ENCODE data around the gene SAMD7. TPM values are rescaled to one million over a fixed set of nuclear protein-coding genes. Genes with fewer than 3 reads are reported as not detected.

SAMD7 gene, protein sequence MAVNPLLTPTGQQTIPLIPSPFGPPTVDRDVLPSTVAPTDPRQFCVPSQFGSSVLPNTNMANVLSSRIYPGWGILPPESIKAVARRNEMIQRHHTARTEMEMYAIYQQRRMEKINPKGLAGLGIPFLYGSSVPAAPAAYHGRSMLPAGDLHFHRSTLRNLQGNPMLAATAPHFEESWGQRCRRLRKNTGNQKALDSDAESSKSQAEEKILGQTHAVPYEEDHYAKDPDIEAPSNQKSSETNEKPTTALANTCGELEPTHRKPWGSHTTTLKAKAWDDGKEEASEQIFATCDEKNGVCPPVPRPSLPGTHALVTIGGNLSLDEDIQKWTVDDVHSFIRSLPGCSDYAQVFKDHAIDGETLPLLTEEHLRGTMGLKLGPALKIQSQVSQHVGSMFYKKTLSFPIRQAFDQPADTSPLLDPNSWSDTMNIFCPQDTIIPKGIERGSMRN
- not detected in 2 replicates for total RNA-seq

DNA sequence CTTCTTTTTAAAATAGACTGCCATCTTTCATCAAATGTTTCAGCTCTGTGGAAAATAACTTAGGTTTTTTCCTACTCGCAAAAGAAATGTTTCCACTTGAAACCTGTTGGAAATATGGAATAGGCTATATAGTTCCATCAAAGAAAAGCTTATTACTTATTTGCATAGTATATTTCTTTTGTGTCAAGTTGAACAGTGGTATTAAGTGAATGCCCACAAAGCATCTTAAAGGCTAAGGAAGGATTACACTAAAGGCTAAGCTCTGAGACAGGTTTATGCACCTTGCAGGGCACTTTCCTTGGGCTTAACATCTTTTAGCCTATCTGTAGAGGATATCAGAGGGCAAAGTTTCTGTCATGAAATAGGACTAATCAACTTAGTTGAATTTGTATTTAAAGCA, at the start of gene SAMD7:
Gene SAMD7 (plus strand): TSS at position 301 of the 400 bp plus-strand sequence. CDS start 7,927 bp downstream, outside the sequence.

DNA sequence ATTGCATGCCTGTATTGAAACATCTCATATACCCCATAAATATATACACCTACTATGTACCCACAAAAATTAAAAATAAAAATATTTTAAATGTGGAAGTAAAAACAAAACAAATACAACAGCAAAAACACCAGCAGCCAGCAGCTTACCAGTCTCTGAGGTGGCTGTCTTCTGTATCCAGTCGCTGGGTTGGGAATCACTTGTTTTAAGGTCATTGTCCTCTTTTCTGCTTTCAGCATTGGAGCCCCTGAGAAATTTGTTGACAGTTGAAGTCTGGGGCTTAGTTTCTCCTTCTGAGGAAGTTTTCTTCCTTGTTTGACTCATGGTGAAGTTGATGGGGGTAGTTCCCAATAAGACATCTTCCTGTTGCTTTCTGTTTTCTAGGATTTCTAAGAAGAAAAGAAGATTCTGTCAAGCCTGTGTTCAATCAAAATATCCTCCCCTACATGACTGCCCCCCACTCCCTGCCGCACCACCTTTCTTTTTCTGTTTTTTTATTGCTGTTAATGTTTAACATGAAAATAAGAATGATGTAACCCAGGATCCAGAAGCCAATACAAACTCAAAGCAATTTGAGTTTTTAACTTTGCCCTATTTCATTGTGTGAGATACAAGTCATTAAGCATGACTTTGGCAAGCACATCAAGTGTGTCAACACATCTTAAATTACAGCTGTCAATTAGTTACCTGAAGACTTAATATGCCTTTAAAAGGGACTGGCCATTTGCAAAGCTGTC, 41.7 kb upstream of the SAMD7 start, which contains the start of gene LRRC31:
Gene LRRC31 (minus strand): TSS at position 452 of the 737 bp plus-strand sequence. CDS start 128 bp downstream, at position 324.

DNA sequence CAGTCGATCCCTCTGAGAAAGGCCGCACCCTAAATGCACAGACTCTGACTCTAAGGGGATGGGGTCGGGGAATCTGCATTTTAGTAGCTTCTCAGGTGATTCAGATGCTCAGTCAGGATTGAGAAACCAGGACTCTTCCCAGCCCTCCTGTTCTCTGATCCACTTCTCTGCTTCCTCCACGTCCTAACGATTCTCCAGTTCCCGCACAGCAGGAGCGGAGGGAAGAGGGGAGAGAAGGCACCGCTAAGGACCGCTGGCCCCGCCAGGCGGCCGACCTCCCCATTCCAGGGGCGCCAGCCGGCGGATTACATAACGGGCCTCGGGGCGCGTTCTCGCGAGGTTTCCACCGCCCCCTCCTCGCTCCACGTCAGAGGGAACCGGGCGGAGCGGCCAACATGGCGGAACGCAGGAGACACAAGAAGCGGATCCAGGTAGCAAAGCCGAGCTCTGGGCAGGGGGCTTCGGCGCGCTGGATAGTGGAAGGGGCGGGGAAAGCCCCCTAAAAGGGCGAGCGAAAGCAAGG, 55.1 kb downstream of the SAMD7 start, which contains the start of gene SEC62:
Gene SEC62 (plus strand): TSS at position 380 of the 523 bp plus-strand sequence. CDS start 16 bp downstream, at position 396.

Other genes starting within 250 kb of the SAMD7 start
- 0.78 and 2.1 TPM in 2 replicates for gene MECOM, start 247.9 kb upstream of the SAMD7 start, total RNA-seq
- 119 and 220 TPM in 2 replicates for gene TERC, start 146.5 kb upstream of the SAMD7 start, total RNA-seq
- 4.4 and 5.0 TPM in 2 replicates for gene ACTRT3, start 142.0 kb upstream of the SAMD7 start, total RNA-seq
- 24.6 and 27.6 TPM in 2 replicates for gene MYNN, start 138.2 kb upstream of the SAMD7 start, total RNA-seq
- under 0.01 TPM in 1 of 2 replicates, not detected in the other for gene LRRIQ4, start 98.7 kb upstream of the SAMD7 start, total RNA-seq
- 6.1 and 11.1 TPM in 2 replicates for gene LRRC34, start 98.7 kb upstream of the SAMD7 start, total RNA-seq
- not detected in 2 replicates for gene LRRC31, start 41.6 kb upstream of the SAMD7 start, total RNA-seq
- 60.6 and 66.2 TPM in 2 replicates for gene SEC62, start 55.2 kb downstream of the SAMD7 start, total RNA-seq
- 0.26 and 0.65 TPM in 2 replicates for gene GPR160, start 126.4 kb downstream of the SAMD7 start, total RNA-seq